ENCODE results near the gene PDF.

The PDF gene

GRCh38 chr16:69319826-69320739 lies 10.3 kb downstream of the PDF start:
- no peak for DNase-seq (ENCODE audit: low spot score)
- TF ChIP-seq CTCF (IDR thresholded peaks at IDR 0.05; ENCODE audit: extremely low read depth, missing control alignments): no peak

- no peak for TF ChIP-seq CTCF (IDR thresholded peaks at IDR 0.05; ENCODE audit: extremely low read depth, missing control alignments)
- no peak for DNase-seq (ENCODE audit: low spot score)
These were observed 11.0 kb downstream of the PDF start for GRCh38 chr16:69319381-69319780.

DNA sequence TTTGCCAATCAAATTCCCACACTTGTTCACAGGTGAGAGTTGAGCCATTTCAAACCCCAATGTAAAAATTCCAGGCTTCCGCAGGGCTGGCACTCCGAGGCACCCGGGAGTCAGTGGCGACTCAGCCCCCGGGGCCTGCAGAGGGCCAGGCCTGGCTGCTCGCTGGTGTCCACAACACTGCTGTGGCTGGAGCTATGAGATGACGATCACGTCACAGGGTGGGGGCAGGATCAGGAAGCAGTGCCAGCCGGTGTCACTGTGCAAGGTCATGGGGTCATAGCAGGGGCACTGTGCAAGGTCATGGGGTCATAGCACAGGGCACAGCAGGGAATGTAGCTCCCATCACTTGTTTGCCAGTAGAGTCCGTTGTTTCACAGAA lies 11.5 kb downstream of the PDF start:
- no peak for TF ChIP-seq CTCF (IDR thresholded peaks at IDR 0.05; ENCODE audit: extremely low read depth, missing control alignments)
- DNase-seq (ENCODE audit: low spot score): no peak

DNA sequence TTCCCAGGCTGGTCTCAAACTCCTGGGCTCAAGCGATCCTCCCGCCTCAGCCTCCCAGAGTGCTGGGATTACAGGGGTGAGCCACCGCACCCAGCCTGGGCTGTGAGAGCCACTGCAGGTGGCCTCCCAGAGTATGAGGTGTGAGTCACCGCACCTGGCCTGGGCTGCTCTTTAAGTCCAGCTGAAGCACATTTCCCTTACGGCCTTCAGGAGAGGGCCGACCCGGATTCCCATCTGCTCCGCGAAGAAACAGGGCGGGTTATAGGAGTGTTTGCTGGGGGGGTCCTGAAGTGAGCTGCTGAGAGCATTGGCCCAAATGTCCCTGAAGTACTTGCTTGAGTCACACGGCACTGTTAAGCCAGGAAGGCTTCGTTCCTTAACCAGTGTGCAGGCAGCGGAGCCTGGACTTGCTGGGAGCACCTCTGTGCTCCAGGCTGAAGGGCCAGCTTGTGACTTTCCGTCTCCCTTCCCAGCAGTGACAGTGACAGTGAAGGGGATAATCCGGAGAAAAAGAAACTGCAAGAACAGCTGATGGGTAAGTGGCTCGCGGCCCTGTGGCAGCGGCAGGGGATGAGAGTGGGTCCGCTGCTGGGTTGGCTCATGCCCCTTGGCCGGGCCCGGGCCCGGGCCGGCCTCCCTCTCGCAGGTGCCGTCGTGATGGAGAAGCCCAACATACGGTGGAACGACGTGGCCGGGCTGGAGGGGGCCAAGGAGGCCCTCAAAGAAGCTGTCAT lies 12.0 kb downstream of the PDF start:
- no peak for DNase-seq (ENCODE audit: low spot score)
- TF ChIP-seq CTCF (IDR thresholded peaks at IDR 0.05; ENCODE audit: extremely low read depth, missing control alignments): no peak

DNA sequence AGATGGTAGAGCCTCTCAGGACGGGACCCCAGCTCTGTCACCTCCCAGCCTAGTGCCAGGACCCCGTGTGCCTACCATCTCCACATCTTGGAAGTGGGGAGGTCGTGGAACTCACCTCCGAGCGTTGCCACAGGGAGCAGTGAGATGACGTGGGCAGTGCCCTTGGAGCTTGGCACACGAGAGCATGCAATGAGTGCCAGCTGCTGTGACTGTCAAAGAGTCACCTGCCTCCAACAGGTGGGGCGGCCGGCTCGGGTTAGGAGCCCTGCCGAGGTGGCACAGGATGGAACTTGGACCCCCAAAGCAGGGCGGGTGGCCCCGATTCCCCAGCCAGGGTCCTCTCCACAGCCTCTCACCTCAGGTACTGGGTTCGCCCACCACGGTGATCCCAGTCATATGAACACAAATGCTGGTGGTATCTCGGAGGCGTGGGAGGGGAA lies 13.8 kb downstream of the PDF start:
- DNase-seq (ENCODE audit: low spot score): no peak
- no peak for TF ChIP-seq CTCF (IDR thresholded peaks at IDR 0.05; ENCODE audit: extremely low read depth, missing control alignments)

DNA sequence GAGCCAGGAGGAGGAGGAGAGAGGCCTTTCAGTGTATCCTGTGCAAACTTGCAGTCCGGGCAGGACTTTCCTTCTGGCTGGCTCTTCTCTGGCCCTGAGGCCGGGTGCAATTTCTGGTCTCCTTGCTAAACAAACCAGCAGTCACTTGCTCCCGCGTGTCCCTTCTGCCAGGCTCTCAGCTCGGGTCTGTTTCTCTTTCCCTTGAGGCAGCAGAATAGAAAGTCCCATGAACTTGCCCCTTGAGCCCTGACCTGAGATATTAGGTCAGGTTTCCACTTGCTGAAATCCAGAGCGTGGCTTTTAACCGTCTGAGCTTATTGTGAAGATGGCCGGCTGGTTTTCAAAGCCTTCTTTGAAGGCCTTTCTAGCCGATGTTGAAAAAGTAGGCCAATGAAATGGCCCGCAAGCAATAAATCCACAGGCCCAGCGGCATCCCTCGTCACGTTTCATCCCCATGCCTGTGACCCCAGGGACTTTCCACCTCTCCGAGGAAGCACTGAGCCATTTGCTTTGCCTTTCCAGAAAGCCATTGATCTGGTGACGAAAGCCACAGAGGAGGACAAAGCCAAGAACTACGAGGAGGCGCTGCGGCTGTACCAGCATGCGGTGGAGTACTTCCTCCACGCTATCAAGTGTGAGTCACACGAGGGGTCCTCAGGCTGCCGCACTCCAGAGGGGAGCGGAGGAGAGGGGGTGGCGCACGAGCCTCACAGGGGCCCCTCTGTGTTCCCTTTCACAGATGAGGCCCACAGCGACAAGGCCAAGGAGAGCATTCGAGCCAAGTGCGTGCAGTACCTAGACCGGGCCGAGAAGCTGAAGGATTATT lies 14.7 kb downstream of the PDF start:
- no peak for DNase-seq (ENCODE audit: low spot score)

More for the DNA sequence above, 14.7 kb downstream of the PDF start:
- TF ChIP-seq CTCF (IDR thresholded peaks at IDR 0.05; ENCODE audit: extremely low read depth, missing control alignments): no peak
